WTC11 (cell line): Measurements from ENCODE around the gene ILF2. TPM values are rescaled to one million over a fixed set of nuclear protein-coding genes. Genes with fewer than 3 reads are reported as not detected.

ENCODE experiments used
- ATAC-seq: fragments of 200-7000 bp; cut with Tn5 transposase; 2 replicates; pipeline ENCODE4 v1.10.0; 2021; ENCODE audit warnings: mild to moderate bottlenecking, moderate library complexity
- CTCF ChIA-PET: fragments of 300-600 bp; sonication (Branson Sonifier 250); formaldehyde crosslinking; loops from one replicate; lab custom pipeline; 2021; ENCODE audit warnings: antibody characterized with exemption; lab: Charles Lee
- POLR2A ChIA-PET: fragments of 350-600 bp; sonication (Branson Sonifier 250); formaldehyde crosslinking; loops from one replicate; lab custom pipeline; 2021; ENCODE audit warnings: antibody characterized with exemption; lab: Charles Lee
- DNase-seq: peaks from one replicate; pipeline ENCODE4 v3.0.0; 2021; ENCODE audit warnings: low spot score
- H3K27ac Mint-ChIP-seq: 2 replicates; pipeline ENCODE4 v1.8.0; 2021; ENCODE audit warnings: mixed read lengths
- H3K27me3 Mint-ChIP-seq: 2 replicates; pipeline ENCODE4 v1.8.0; 2021; ENCODE audit warnings: low read depth, mild to moderate bottlenecking, moderate library complexity, mixed read lengths
- H3K36me3 Mint-ChIP-seq: 2 replicates; pipeline ENCODE4 v1.8.0; 2021; ENCODE audit warnings: mixed read lengths
- H3K4me1 Mint-ChIP-seq: 2 replicates; pipeline ENCODE4 v1.8.0; 2022; ENCODE audit warnings: mixed read lengths
- H3K4me3 Mint-ChIP-seq: 2 replicates; pipeline ENCODE4 v1.8.0; 2021; ENCODE audit warnings: mild to moderate bottlenecking, moderate library complexity, mixed read lengths
- H3K9me3 Mint-ChIP-seq: 2 replicates; pipeline ENCODE4 v1.8.0; 2021; ENCODE audit warnings: mixed read lengths
- CREM ChIP-seq: sonication (generic); formaldehyde crosslinking; IDR thresholded peaks from 2 replicates; pipeline ENCODE4 v1.8.1; 2022; ENCODE audit warnings: mild to moderate bottlenecking, missing genetic modification reagents, moderate library complexity
- FOXJ3 ChIP-seq: sonication (generic); formaldehyde crosslinking; IDR thresholded peaks from 2 replicates; pipeline ENCODE4 v1.9.0; 2021; ENCODE audit warnings: missing genetic modification reagents, mild to moderate bottlenecking, borderline replicate concordance
- FOXP1 ChIP-seq: sonication (generic); formaldehyde crosslinking; IDR thresholded peaks from 2 replicates; pipeline ENCODE4 v1.8.0; 2022; ENCODE audit warnings: missing genetic modification reagents, mild to moderate bottlenecking, moderate library complexity, borderline replicate concordance
- GABPB1 ChIP-seq: sonication (generic); formaldehyde crosslinking; IDR thresholded peaks from 2 replicates; pipeline ENCODE4 v1.8.1; 2023; ENCODE audit warnings: mild to moderate bottlenecking, missing genetic modification reagents
- KAT7 ChIP-seq: sonication (generic); formaldehyde crosslinking; IDR thresholded peaks from 2 replicates; pipeline ENCODE4 v1.8.1; 2023; ENCODE audit warnings: missing genetic modification reagents, mild to moderate bottlenecking, borderline replicate concordance
- NFATC4 ChIP-seq: fragments of 250-450 bp; sonication (Bioruptor Pico); IDR thresholded peaks from 2 replicates; pipeline ENCODE4 v1.9.0; 2021; ENCODE audit warnings: mild to moderate bottlenecking
- NFE2L1 ChIP-seq: sonication (generic); formaldehyde crosslinking; IDR thresholded peaks from 2 replicates; pipeline ENCODE4 v1.8.1; 2023; ENCODE audit warnings: missing genetic modification reagents
- OVOL2 ChIP-seq: fragments of 250-450 bp; sonication (Bioruptor Pico); IDR thresholded peaks from 2 replicates; pipeline ENCODE4 v1.9.0; 2021; ENCODE audit warnings: mild to moderate bottlenecking, borderline replicate concordance
- RELA ChIP-seq: sonication (generic); formaldehyde crosslinking; IDR thresholded peaks from 2 replicates; pipeline ENCODE4 v1.8.1; 2022; ENCODE audit warnings: missing genetic modification reagents, mild to moderate bottlenecking, borderline replicate concordance
- SP1 ChIP-seq: sonication (generic); formaldehyde crosslinking; conservative IDR thresholded peaks from 2 replicates; pipeline ENCODE4 v1.8.1; 2022; ENCODE audit warnings: missing genetic modification reagents
- TEAD1 ChIP-seq: sonication (generic); formaldehyde crosslinking; IDR thresholded peaks from 2 replicates; pipeline ENCODE4 v1.8.0; 2022; ENCODE audit warnings: mild to moderate bottlenecking, missing genetic modification reagents
- ZNF232 ChIP-seq: sonication (generic); formaldehyde crosslinking; IDR thresholded peaks from 2 replicates; pipeline ENCODE4 v1.8.0; 2022; ENCODE audit warnings: mild to moderate bottlenecking, missing genetic modification reagents
- ZNF263 ChIP-seq: sonication (generic); formaldehyde crosslinking; IDR thresholded peaks from 2 replicates; pipeline ENCODE4 v1.8.1; 2022; ENCODE audit warnings: low read depth, mild to moderate bottlenecking, moderate library complexity, missing genetic modification reagents
- ZNF317 ChIP-seq: sonication (generic); formaldehyde crosslinking; IDR thresholded peaks from 2 replicates; pipeline ENCODE4 v1.8.1; 2023; ENCODE audit warnings: low read depth, mild to moderate bottlenecking, moderate library complexity, missing genetic modification reagents, borderline replicate concordance
- total RNA-seq: library from RNA; stranded (reverse); gene quantifications from 3 replicates; pipeline ENCODE4 v1.2.3, GENCODE V29; 2021
- TF ChIP-seq, protein P1 (sequence below): fragments of 250-450 bp; sonication (Bioruptor Pico); IDR thresholded peaks from 2 replicates; pipeline ENCODE4 v1.9.0; 2021; ENCODE audit warnings: moderate library complexity, mild to moderate bottlenecking, inconsistent platforms, borderline replicate concordance
- TF ChIP-seq, protein P2 (sequence below): sonication (generic); formaldehyde crosslinking; IDR thresholded peaks from 2 replicates; pipeline ENCODE4 v1.8.0; 2022; ENCODE audit warnings: mild to moderate bottlenecking, missing genetic modification reagents
- TF ChIP-seq, protein P3 (sequence below): sonication (generic); formaldehyde crosslinking; IDR thresholded peaks from 2 replicates; pipeline ENCODE4 v1.8.1; 2022; ENCODE audit warnings: mild to moderate bottlenecking, moderate library complexity, missing genetic modification reagents
- TF ChIP-seq, protein P4 (sequence below): fragments of 250-450 bp; sonication (Bioruptor Pico); IDR thresholded peaks from 2 replicates; pipeline ENCODE4 v1.9.0; 2021; ENCODE audit warnings: mild to moderate bottlenecking, borderline replicate concordance
- TF ChIP-seq, protein P5 (sequence below): fragments of 250-450 bp; sonication (Bioruptor Pico); IDR thresholded peaks from 2 replicates; pipeline ENCODE4 v1.8.0; 2021; ENCODE audit warnings: mild to moderate bottlenecking
- TF ChIP-seq, protein P6 (sequence below): sonication (generic); formaldehyde crosslinking; IDR thresholded peaks from 2 replicates; pipeline ENCODE4 v1.8.1; 2023; ENCODE audit warnings: mild to moderate bottlenecking, missing genetic modification reagents
- TF ChIP-seq, protein P7 (sequence below): fragments of 200-600 bp; IDR thresholded peaks from 2 replicates; pipeline ENCODE4 v1.8.0; 2022; ENCODE audit warnings: antibody characterized with exemption

The ILF2 gene
- total RNA-seq, 1 experiment from 2014 or later: 337 TPM

DNA sequence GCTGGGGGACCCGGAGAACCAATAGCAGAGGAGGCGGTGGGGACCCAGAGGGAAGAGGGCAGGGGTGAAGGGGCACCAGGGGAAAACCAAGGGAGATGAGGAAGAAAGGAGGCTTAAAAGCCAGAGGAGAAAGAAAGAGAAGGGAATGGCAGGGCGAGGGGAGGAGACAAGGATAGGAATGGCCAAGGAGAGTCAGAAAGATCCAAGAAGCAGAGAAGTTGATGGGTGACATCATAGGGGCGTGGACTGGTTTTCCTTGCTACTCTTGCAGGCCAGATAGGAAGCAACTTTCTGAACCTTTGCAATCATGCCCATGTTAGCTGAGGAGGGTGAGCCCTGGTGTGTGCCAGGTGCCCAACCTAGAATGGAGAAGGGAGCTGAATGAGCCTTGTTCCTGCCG lies 13.1 kb upstream of the ILF2 start (continued):
- TF ChIP-seq, protein P1, sequence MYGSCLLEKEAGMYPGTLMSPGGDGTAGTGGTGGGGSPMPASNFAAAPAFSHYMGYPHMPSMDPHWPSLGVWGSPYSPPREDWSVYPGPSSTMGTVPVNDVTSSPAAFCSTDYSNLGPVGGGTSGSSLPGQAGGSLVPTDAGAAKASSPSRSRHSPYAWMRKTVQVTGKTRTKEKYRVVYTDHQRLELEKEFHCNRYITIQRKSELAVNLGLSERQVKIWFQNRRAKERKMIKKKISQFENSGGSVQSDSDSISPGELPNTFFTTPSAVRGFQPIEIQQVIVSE (CRISPR knock-in tag): no peak
- TF ChIP-seq, protein P2, sequence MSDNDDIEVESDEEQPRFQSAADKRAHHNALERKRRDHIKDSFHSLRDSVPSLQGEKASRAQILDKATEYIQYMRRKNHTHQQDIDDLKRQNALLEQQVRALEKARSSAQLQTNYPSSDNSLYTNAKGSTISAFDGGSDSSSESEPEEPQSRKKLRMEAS: no peak
- TF ChIP-seq TEAD1 (CRISPR knock-in tag) (no peak), ZNF317 (CRISPR knock-in tag) (no peak)

DNA sequence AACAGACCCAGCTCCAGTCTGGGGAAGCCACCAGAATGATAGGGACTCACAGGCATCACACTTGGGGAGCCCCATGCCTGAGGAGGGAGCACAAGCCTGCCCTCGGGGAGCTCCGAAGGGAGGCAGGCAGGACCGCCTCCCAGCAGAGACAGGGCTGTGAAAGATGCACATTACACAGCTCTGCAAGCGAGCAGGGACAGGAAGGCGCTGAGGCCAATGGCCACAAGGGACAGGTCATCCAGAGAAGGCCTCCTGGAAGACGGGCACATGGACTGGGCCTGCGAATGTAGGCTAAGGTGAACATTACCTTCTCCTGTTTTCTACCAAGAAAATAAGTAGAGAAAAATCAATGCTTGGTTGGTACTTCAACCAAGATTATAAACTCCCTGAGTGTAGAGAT lies 11.9 kb upstream of the ILF2 start:
- peaks cover 7% of the 10 kb centered on the region; the same call in 1 of the 2 replicates for H3K36me3 Mint-ChIP-seq
- H3K4me3 Mint-ChIP-seq: no peak overlapping the region
- CTCF ChIA-PET: interaction anchor here (0.7 kb wide), 1 partner anchor 55 kb away, joined by 3 read pairs; the partner anchor contains the start of gene S100A13
- POLR2A ChIA-PET: no interaction called here
- H3K27me3 Mint-ChIP-seq: peaks cover 23% of the 10 kb centered on the region
- H3K4me1 Mint-ChIP-seq: peaks cover 14% of the 10 kb centered on the region
- H3K27ac Mint-ChIP-seq: no peak overlapping the region
- ATAC-seq (no peak), DNase-seq (no peak)
- TF ChIP-seq, protein P3, sequence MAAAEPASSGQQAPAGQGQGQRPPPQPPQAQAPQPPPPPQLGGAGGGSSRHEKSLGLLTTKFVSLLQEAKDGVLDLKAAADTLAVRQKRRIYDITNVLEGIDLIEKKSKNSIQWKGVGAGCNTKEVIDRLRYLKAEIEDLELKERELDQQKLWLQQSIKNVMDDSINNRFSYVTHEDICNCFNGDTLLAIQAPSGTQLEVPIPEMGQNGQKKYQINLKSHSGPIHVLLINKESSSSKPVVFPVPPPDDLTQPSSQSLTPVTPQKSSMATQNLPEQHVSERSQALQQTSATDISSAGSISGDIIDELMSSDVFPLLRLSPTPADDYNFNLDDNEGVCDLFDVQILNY (CRISPR knock-in tag): no peak
- TF ChIP-seq, protein P4, sequence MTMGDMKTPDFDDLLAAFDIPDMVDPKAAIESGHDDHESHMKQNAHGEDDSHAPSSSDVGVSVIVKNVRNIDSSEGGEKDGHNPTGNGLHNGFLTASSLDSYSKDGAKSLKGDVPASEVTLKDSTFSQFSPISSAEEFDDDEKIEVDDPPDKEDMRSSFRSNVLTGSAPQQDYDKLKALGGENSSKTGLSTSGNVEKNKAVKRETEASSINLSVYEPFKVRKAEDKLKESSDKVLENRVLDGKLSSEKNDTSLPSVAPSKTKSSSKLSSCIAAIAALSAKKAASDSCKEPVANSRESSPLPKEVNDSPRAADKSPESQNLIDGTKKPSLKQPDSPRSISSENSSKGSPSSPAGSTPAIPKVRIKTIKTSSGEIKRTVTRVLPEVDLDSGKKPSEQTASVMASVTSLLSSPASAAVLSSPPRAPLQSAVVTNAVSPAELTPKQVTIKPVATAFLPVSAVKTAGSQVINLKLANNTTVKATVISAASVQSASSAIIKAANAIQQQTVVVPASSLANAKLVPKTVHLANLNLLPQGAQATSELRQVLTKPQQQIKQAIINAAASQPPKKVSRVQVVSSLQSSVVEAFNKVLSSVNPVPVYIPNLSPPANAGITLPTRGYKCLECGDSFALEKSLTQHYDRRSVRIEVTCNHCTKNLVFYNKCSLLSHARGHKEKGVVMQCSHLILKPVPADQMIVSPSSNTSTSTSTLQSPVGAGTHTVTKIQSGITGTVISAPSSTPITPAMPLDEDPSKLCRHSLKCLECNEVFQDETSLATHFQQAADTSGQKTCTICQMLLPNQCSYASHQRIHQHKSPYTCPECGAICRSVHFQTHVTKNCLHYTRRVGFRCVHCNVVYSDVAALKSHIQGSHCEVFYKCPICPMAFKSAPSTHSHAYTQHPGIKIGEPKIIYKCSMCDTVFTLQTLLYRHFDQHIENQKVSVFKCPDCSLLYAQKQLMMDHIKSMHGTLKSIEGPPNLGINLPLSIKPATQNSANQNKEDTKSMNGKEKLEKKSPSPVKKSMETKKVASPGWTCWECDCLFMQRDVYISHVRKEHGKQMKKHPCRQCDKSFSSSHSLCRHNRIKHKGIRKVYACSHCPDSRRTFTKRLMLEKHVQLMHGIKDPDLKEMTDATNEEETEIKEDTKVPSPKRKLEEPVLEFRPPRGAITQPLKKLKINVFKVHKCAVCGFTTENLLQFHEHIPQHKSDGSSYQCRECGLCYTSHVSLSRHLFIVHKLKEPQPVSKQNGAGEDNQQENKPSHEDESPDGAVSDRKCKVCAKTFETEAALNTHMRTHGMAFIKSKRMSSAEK: no peak
- TF ChIP-seq, protein P5, sequence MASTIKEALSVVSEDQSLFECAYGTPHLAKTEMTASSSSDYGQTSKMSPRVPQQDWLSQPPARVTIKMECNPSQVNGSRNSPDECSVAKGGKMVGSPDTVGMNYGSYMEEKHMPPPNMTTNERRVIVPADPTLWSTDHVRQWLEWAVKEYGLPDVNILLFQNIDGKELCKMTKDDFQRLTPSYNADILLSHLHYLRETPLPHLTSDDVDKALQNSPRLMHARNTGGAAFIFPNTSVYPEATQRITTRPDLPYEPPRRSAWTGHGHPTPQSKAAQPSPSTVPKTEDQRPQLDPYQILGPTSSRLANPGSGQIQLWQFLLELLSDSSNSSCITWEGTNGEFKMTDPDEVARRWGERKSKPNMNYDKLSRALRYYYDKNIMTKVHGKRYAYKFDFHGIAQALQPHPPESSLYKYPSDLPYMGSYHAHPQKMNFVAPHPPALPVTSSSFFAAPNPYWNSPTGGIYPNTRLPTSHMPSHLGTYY (CRISPR knock-in tag): no peak
- no peak for TF ChIP-seq SP1 (CRISPR knock-in tag)
- no peak for TF ChIP-seq ZNF263
- TF ChIP-seq CREM (CRISPR knock-in tag): no peak
- TF ChIP-seq OVOL2 (CRISPR knock-in tag): no peak
- no peaks in the 10 kb centered on the region for H3K9me3 Mint-ChIP-seq

DNA sequence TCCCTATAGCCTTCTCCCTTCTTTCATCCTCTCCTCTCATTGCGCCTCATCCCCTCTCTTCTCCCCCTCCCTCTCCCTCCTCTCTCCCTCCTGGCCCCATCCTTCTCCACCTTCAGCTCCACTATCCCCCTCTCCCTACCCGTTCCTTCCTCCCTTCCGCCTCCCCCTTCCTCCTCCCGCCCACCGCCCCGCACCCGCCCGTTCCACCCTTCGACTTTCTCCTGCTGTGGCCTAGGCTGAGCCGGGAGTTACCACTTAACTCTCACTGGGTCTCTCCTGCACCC lies 9.3 kb upstream of the ILF2 start:
- peaks cover 7% of the 10 kb centered on the region; the same call in 1 of the 2 replicates for H3K36me3 Mint-ChIP-seq
- peak; percentile 33 for ATAC-seq
- CTCF ChIA-PET: interaction anchor here (0.6 to 4.7 kb wide), 23 partner anchors 11 to 325 kb away, joined by 3 to 52 read pairs (median 5); partner anchors contain the start of genes CHTOP, INTS3, RAB13 and S100A13
- H3K27me3 Mint-ChIP-seq: peaks cover 24% of the 10 kb centered on the region
- H3K27ac Mint-ChIP-seq: no peak overlapping the region
- H3K4me1 Mint-ChIP-seq: peaks cover 18% of the 10 kb centered on the region
- no peaks in the 10 kb centered on the region for H3K9me3 Mint-ChIP-seq
- peak overlapping the region; percentile 82 for H3K4me3 Mint-ChIP-seq
- POLR2A ChIA-PET: interaction anchor here (0.7 to 2.2 kb wide), 7 partner anchors 14 to 104 kb away, joined by 3 to 10 read pairs (median 3); partner anchors contain the start of genes INTS3 and SLC27A3
- DNase-seq: peak; percentile 28
- TF ChIP-seq GABPB1 (no peak), RELA (CRISPR knock-in tag) (no peak), NFATC4 (no peak), FOXJ3 (no peak), NFE2L1 (CRISPR knock-in tag) (0 out of 2 replicates have a peak, but pooled peaks have one; percentile 51), FOXP1 (CRISPR knock-in tag) (no peak), KAT7 (CRISPR knock-in tag) (no peak), ZNF232 (no peak)
- TF ChIP-seq, protein P6, sequence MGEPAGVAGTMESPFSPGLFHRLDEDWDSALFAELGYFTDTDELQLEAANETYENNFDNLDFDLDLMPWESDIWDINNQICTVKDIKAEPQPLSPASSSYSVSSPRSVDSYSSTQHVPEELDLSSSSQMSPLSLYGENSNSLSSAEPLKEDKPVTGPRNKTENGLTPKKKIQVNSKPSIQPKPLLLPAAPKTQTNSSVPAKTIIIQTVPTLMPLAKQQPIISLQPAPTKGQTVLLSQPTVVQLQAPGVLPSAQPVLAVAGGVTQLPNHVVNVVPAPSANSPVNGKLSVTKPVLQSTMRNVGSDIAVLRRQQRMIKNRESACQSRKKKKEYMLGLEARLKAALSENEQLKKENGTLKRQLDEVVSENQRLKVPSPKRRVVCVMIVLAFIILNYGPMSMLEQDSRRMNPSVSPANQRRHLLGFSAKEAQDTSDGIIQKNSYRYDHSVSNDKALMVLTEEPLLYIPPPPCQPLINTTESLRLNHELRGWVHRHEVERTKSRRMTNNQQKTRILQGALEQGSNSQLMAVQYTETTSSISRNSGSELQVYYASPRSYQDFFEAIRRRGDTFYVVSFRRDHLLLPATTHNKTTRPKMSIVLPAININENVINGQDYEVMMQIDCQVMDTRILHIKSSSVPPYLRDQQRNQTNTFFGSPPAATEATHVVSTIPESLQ (CRISPR knock-in tag): no peak
- TF ChIP-seq, protein P1 (CRISPR knock-in tag): no peak
- TF ChIP-seq, protein P7, sequence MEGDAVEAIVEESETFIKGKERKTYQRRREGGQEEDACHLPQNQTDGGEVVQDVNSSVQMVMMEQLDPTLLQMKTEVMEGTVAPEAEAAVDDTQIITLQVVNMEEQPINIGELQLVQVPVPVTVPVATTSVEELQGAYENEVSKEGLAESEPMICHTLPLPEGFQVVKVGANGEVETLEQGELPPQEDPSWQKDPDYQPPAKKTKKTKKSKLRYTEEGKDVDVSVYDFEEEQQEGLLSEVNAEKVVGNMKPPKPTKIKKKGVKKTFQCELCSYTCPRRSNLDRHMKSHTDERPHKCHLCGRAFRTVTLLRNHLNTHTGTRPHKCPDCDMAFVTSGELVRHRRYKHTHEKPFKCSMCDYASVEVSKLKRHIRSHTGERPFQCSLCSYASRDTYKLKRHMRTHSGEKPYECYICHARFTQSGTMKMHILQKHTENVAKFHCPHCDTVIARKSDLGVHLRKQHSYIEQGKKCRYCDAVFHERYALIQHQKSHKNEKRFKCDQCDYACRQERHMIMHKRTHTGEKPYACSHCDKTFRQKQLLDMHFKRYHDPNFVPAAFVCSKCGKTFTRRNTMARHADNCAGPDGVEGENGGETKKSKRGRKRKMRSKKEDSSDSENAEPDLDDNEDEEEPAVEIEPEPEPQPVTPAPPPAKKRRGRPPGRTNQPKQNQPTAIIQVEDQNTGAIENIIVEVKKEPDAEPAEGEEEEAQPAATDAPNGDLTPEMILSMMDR: no peak
